ENCODE results near the gene SLC25A13. TPM values are rescaled to one million over a fixed set of nuclear protein-coding genes. Genes with fewer than 3 reads are reported as not detected.

SLC25A13 gene
- total and polyA plus RNA-seq, 2 of the 8 experiments (the other 6 are each of a cell fraction or from before 2014, with no cell fraction given) = 30.8 to 85.4 TPM

GRCh38 chr7:96181174-96181573 is 140.7 kb downstream of the SLC25A13 start (continued):
- TF ChIP-seq, protein P1, sequence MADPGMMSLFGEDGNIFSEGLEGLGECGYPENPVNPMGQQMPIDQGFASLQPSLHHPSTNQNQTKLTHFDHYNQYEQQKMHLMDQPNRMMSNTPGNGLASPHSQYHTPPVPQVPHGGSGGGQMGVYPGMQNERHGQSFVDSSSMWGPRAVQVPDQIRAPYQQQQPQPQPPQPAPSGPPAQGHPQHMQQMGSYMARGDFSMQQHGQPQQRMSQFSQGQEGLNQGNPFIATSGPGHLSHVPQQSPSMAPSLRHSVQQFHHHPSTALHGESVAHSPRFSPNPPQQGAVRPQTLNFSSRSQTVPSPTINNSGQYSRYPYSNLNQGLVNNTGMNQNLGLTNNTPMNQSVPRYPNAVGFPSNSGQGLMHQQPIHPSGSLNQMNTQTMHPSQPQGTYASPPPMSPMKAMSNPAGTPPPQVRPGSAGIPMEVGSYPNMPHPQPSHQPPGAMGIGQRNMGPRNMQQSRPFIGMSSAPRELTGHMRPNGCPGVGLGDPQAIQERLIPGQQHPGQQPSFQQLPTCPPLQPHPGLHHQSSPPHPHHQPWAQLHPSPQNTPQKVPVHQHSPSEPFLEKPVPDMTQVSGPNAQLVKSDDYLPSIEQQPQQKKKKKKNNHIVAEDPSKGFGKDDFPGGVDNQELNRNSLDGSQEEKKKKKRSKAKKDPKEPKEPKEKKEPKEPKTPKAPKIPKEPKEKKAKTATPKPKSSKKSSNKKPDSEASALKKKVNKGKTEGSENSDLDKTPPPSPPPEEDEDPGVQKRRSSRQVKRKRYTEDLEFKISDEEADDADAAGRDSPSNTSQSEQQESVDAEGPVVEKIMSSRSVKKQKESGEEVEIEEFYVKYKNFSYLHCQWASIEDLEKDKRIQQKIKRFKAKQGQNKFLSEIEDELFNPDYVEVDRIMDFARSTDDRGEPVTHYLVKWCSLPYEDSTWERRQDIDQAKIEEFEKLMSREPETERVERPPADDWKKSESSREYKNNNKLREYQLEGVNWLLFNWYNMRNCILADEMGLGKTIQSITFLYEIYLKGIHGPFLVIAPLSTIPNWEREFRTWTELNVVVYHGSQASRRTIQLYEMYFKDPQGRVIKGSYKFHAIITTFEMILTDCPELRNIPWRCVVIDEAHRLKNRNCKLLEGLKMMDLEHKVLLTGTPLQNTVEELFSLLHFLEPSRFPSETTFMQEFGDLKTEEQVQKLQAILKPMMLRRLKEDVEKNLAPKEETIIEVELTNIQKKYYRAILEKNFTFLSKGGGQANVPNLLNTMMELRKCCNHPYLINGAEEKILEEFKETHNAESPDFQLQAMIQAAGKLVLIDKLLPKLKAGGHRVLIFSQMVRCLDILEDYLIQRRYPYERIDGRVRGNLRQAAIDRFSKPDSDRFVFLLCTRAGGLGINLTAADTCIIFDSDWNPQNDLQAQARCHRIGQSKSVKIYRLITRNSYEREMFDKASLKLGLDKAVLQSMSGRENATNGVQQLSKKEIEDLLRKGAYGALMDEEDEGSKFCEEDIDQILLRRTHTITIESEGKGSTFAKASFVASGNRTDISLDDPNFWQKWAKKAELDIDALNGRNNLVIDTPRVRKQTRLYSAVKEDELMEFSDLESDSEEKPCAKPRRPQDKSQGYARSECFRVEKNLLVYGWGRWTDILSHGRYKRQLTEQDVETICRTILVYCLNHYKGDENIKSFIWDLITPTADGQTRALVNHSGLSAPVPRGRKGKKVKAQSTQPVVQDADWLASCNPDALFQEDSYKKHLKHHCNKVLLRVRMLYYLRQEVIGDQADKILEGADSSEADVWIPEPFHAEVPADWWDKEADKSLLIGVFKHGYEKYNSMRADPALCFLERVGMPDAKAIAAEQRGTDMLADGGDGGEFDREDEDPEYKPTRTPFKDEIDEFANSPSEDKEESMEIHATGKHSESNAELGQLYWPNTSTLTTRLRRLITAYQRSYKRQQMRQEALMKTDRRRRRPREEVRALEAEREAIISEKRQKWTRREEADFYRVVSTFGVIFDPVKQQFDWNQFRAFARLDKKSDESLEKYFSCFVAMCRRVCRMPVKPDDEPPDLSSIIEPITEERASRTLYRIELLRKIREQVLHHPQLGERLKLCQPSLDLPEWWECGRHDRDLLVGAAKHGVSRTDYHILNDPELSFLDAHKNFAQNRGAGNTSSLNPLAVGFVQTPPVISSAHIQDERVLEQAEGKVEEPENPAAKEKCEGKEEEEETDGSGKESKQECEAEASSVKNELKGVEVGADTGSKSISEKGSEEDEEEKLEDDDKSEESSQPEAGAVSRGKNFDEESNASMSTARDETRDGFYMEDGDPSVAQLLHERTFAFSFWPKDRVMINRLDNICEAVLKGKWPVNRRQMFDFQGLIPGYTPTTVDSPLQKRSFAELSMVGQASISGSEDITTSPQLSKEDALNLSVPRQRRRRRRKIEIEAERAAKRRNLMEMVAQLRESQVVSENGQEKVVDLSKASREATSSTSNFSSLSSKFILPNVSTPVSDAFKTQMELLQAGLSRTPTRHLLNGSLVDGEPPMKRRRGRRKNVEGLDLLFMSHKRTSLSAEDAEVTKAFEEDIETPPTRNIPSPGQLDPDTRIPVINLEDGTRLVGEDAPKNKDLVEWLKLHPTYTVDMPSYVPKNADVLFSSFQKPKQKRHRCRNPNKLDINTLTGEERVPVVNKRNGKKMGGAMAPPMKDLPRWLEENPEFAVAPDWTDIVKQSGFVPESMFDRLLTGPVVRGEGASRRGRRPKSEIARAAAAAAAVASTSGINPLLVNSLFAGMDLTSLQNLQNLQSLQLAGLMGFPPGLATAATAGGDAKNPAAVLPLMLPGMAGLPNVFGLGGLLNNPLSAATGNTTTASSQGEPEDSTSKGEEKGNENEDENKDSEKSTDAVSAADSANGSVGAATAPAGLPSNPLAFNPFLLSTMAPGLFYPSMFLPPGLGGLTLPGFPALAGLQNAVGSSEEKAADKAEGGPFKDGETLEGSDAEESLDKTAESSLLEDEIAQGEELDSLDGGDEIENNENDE (IDR thresholded peaks at IDR 0.05; ENCODE audit: insufficient replicate concordance, low read length) = no peak
- TF ChIP-seq MAX (IDR thresholded peaks at IDR 0.05) (no peak), CEBPB (IDR thresholded peaks at IDR 0.05; ENCODE audit: low read depth, low read length) (no peak), RBBP5 (IDR thresholded peaks at IDR 0.05; ENCODE audit: borderline replicate concordance, low read depth, low read length) (no peak), KDM5A (IDR thresholded peaks at IDR 0.05; ENCODE audit: low read length) (no peak), TEAD4 (IDR thresholded peaks at IDR 0.05; ENCODE audit: low read depth, low read length) (no peak), FOSL1 (IDR thresholded peaks at IDR 0.05; ENCODE audit: insufficient read depth, low read depth, low read length) (no peak), JUN (IDR thresholded peaks at IDR 0.05; ENCODE audit: low read depth, low read length) (no peak), CTBP2 (IDR thresholded peaks at IDR 0.05; ENCODE audit: borderline replicate concordance, insufficient read depth, insufficient read length, low read length) (no peak), TAF7 (optimal IDR thresholded peaks at IDR 0.05; ENCODE audit: borderline replicate concordance, low read depth, low read length) (no peak), SP2 (IDR thresholded peaks at IDR 0.05; ENCODE audit: low read length) (no peak), HDAC2 (IDR thresholded peaks at IDR 0.05; ENCODE audit: borderline replicate concordance in 1 of 2, low read depth in 2 of 2, low read length in 2 of 2) (no peak)

Measured in H1 (cell line).